HG03045 (cell line): ENCODE measurements around the gene NAA40.

Experiments
- ATAC-seq: cut with Tn5 transposase; IDR thresholded peaks from one replicate; pipeline ENCODE4 v1.9.1; 2021; ENCODE audit warnings: mild to moderate bottlenecking, moderate library complexity; ENCODE audit not compliant: unreplicated experiment

NAA40 gene

DNA sequence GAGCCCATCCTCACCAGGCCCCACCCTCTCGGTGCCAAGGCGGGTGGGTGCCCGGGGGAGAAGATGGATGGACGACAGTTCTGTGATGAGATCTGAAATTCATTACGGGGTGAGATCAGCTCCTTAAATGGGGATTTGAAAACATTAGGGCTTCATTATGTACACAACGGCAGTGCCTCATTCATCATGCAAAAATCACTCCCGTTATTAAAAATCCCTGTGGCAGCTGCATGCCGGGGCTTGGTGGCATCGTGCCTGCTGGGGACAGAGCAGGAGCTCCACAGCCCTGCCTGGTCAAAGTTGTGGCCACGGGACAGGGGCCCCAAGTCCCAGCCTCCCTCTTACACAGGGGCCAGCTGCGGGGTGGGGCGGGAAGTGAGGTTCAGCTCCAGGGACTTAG is 67.6 kb downstream of the NAA40 start:
- no peak for ATAC-seq
